Stimulated activated effector memory CD8-positive, alpha-beta T cell treated with anti-CD3 and anti-CD28 coated beads, Interleukin-12 subunit alpha, Interleukin-12 subunit beta, amount 100 ng/mL, for 72 hours (primary cell): ENCODE data around the gene DNAH11.
"Not testable (repeated sequence)": the region's sequence is repeated elsewhere in the genome, so short reads cannot be mapped to it uniquely, and the experiment has no call there.

ENCODE experiments used
- ATAC-seq: fragments of 150-1000 bp; cut with Tn5 transposase; 2 replicates; pipeline ENCODE4 v1.10.0; 2021
- DNase-seq, 2 donors: peaks; one replicate each; pipeline ENCODE4 v3.0.0; 2021 to 2022; ENCODE audit warnings: low spot score in 2 of 2
- H3K27ac Mint-ChIP-seq: one replicate; pipeline ENCODE4 v1.8.0; 2022; ENCODE audit warnings: mild to moderate bottlenecking, mixed read lengths
- H3K36me3 Mint-ChIP-seq: one replicate; pipeline ENCODE4 v1.8.0; 2022; ENCODE audit warnings: mild to moderate bottlenecking, mixed read lengths
- H3K4me1 Mint-ChIP-seq: one replicate; pipeline ENCODE4 v1.8.0; 2022; ENCODE audit warnings: mixed read lengths
- H3K4me3 Mint-ChIP-seq: one replicate; pipeline ENCODE4 v1.8.0; 2022; ENCODE audit warnings: mild to moderate bottlenecking, mixed read lengths
- H3K9me3 Mint-ChIP-seq: one replicate; pipeline ENCODE4 v1.8.0; 2022; ENCODE audit warnings: mixed read lengths

The DNAH11 gene

DNA sequence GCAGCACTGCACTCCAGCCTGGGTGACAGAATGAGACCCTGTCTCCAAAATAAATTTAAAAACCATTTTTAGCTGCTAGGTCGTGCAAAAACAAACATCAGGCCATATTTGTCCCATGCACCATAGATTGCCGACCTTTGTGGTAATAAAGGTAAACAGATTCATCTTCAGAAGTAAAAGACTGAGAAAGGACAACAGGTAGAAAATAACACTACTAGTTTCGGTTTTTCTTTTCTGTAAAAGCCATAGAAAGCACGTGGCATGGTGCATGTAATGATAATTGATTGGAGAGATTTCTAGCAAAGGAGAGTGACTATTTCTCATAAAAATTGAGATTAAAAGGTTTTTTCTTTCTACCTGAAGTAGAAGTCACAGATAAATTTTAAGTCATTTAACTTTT is 93.9 kb downstream of the DNAH11 start:
- no peak overlapping the region for H3K27ac Mint-ChIP-seq
- ATAC-seq (no peak), DNase-seq (no peak)
- no peaks in the 10 kb centered on the region for H3K36me3 Mint-ChIP-seq
- no peak overlapping the region for H3K4me3 Mint-ChIP-seq
- H3K9me3 Mint-ChIP-seq, result no peaks in the 10 kb centered on the region
- H3K4me1 Mint-ChIP-seq, result no peaks in the 10 kb centered on the region

DNA sequence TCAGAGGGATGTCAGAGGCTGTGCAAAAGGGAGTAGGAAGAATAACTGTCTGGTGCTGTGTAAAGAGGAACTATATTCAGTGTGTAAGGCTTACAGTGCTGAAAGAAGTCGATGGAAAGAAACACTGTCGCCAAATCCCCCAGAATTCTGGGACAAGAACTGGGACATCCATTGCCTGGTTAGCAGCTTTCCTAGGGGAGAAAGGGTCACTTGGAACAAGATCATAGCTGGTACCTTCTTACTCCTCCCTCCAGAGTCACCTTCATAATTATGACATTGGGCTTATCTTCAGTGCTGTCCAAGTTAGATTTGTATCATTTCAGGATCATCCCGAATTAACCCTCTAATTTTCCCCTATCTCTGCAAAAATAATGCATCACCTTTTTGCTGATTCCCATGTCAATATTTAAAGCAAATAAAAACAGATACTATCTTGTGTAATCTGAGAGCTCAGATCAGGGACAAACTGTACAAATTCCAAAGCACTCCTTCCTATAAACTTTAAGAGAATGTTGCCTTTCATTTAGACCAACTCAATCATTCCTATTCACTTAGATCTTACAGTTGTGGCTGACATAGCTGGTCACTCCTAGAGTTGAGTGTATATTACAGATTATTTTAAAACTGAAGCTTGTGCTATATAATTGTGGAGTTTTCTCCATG is 96.5 kb downstream of the DNAH11 start:
- H3K36me3 Mint-ChIP-seq, result no peaks in the 10 kb centered on the region
- H3K4me3 Mint-ChIP-seq, result no peak overlapping the region
- H3K9me3 Mint-ChIP-seq, result no peaks in the 10 kb centered on the region
- H3K27ac Mint-ChIP-seq, result no peak overlapping the region
- no peak for DNase-seq
- no peaks in the 10 kb centered on the region for H3K4me1 Mint-ChIP-seq
- no peak for ATAC-seq

DNA sequence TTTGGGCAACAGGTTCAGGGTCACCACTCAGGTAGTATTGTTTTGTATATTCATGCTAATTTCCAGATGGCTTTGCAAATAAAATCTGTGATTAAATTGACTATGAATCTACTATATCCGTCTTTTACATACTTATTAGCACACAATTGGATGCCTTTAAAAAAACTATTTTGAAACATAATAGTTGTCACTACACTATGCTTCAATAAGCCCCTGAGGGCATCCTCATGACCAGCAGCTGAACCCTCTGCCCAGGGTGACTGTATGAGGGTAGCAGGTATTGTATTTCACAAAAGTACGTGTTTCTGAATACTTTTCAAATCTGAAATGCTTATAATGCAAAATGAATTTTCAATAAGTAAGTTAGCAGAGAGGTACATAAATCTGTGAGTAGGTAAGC is 97.3 kb downstream of the DNAH11 start:
- ATAC-seq, result no peak
- Mint-ChIP-seq H3K27ac (no peak overlapping the region), H3K4me1 (no peaks in the 10 kb centered on the region), H3K9me3 (no peaks in the 10 kb centered on the region), H3K36me3 (no peaks in the 10 kb centered on the region), H3K4me3 (no peak overlapping the region)
- DNase-seq, result no peak

DNA sequence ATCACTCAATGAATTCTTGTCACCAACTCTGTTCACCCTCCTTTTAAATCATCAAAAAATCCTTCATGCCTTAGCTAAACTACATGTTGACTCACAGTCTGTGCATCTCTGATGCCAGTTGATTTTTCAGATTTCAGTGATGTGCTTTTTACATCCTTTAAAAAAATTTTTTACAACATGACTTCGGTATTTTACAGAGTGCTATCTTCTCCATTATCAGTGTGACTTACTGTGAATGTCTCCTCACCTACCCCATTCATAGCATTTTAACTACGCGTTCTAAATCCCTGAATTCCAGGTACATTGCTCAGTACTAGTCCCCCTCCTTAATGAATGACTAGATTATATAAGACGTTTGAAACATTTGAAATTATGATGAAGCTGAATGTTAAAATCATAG is 98.7 kb downstream of the DNAH11 start:
- H3K27ac Mint-ChIP-seq, result no peak overlapping the region
- no peak overlapping the region for H3K4me3 Mint-ChIP-seq
- ATAC-seq (no peak), DNase-seq (no peak)
- H3K36me3 Mint-ChIP-seq, result no peaks in the 10 kb centered on the region
- no peaks in the 10 kb centered on the region for H3K9me3 Mint-ChIP-seq
- no peaks in the 10 kb centered on the region for H3K4me1 Mint-ChIP-seq

DNA sequence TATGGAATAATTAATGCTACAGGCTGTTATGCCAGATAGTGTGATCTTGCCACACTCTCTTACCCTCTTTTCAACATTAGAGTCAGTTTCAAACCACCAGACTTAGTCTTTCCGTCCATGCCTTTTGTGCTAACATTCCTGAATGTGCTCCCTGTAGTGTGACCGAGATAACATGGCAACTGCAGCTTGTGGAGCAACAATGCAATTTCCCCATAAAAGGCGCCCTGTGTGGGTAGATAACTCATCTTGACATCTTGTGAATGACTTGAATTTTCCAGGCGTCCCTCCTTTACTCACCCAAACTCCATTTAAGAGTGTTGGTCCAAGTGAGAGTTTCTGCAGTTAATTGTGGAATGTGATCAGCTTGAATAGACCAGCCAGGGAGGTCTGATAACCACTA is 99.6 kb downstream of the DNAH11 start:
- ATAC-seq, result no peak
- no peak for DNase-seq
- Mint-ChIP-seq H3K36me3 (no peaks in the 10 kb centered on the region), H3K27ac (no peak overlapping the region), H3K4me1 (no peaks in the 10 kb centered on the region), H3K4me3 (no peak overlapping the region), H3K9me3 (peaks cover 2% of the 10 kb centered on the region)

DNA sequence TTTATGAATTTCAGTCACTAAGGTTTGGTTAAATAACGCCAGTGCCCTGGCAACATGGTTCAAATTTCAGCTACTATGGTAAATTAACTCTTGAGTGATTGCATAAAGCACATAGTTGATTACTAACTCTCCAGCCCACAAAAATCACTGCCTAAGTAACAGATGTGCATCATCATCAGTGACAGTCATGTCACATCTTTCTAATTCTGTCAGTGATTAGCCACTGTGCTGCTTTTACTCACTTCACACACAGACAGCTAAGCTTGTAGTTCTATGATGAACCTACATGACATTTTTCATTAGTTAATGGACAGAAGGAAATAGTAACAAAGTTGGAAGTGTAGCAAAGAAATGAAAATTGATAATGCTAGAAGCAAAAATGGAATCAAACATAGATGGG is 108.9 kb downstream of the DNAH11 start:
- DNase-seq, result no peak
- Mint-ChIP-seq H3K4me3 (no peak overlapping the region), H3K27ac (no peak overlapping the region), H3K36me3 (no peaks in the 10 kb centered on the region), H3K9me3 (peaks cover 2% of the 10 kb centered on the region), H3K4me1 (no peaks in the 10 kb centered on the region)
- ATAC-seq, result peak; percentile 34

DNA sequence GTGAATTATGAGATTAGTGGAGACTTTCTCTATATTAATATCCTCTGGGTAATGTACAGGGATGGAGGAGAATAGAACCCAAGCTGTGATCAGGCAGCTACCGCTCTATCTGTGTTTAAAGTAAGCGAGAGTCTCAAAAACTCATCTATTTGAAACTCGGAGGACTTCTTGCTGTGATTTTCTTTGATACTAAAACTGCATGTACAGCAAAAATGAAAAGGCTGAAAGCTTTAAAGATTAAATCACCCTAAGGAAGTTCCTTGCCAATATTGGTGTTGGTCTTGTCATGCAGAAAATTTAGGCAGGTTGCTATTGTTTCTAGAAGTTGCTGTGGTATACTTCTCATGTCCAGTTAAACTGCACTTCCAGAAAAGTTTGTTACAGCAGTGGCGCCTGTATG is 110.8 kb downstream of the DNAH11 start:
- Mint-ChIP-seq H3K27ac (no peak overlapping the region), H3K4me3 (no peak overlapping the region), H3K36me3 (no peaks in the 10 kb centered on the region), H3K9me3 (no peaks in the 10 kb centered on the region), H3K4me1 (no peaks in the 10 kb centered on the region)
- ATAC-seq (no peak), DNase-seq (no peak)

DNA sequence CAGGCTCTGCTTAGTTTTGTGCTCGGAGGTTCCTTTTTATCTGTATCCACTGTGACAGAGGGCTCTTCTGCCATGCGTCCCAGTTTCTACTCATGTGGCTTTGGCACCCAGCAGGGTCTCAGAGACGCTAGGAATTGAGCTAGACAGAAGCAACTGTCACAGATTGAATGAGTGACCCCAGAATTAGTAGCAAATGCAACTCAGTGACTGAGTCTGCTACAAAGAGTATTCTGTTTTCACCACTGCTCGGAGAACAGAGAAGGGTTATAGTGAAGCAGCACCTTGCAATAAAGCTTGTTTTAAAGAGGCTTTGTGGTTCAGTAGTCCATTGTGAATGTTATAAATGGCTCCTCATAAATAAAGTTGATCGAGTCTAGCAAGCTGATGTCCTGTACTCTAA is 113.2 kb downstream of the DNAH11 start:
- Mint-ChIP-seq H3K4me3 (no peak overlapping the region), H3K36me3 (no peaks in the 10 kb centered on the region), H3K9me3 (no peaks in the 10 kb centered on the region), H3K4me1 (no peaks in the 10 kb centered on the region), H3K27ac (no peak overlapping the region)
- DNase-seq (no peak), ATAC-seq (no peak)

DNA sequence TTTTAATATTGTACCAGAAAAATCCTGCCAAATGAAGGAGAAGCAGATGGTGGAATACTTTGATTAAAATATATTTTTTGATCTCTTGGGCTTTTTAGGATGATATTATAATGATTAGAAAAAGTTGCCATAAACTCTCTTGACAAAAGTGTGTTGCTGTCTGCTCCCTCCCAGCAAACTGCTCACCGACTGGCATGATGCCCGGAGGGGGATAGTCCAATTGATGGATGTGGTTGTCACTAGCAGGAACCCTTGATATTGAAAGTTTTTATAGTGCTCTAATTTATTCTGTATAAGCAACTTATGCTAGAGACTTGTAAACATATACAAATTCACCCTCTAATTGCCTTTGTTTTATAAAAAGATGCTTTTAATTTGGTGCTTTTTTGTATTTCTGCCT is 114.0 kb downstream of the DNAH11 start:
- DNase-seq, result no peak
- ATAC-seq, result no peak
- no peak overlapping the region for H3K27ac Mint-ChIP-seq
- H3K9me3 Mint-ChIP-seq, result no peaks in the 10 kb centered on the region
- H3K4me1 Mint-ChIP-seq, result no peaks in the 10 kb centered on the region
- no peak overlapping the region for H3K4me3 Mint-ChIP-seq
- no peaks in the 10 kb centered on the region for H3K36me3 Mint-ChIP-seq

DNA sequence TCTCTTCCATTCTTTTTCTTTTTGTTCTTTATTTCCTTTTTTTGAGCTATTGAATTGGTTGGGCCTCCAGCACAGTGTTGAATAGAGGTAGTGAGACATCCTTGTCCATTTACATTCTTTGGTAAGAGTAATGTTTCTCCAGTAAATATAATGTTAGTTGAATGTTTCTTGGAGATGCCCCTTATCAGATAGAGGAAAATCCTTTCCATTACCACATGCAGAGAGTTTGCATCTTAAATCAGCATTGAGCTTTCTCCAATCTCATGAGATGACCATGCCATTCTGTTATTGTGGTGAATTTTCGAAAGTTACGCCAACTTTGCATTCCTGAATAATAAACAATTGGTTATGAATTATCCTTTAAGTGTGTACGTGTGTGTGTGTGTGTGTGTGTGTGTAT is 127.7 kb downstream of the DNAH11 start:
- Mint-ChIP-seq H3K9me3 (no peaks in the 10 kb centered on the region), H3K27ac (no peak overlapping the region), H3K4me3 (no peak overlapping the region), H3K36me3 (no peaks in the 10 kb centered on the region), H3K4me1 (no peaks in the 10 kb centered on the region)
- DNase-seq, result no peak
- ATAC-seq, result no peak

DNA sequence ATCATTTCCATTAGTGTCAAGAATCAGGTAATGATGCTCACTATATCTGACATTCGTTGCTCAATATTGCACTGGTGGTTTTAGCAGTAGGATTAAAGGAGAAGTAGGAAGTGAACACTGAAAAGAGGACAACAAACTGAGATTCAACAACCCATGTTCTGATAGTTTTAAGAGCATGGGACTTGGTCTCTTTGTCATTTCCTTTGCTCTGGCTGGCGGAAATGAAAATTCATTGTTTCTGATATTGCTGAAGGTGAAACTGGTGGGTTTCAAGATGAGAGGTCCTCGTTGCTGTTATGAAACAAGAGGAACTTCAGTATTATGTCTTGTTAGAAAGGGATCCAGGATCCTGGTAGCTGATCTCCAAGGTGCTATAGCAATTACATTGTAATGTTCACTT is 129.0 kb downstream of the DNAH11 start:
- Mint-ChIP-seq H3K4me1 (no peaks in the 10 kb centered on the region), H3K4me3 (no peak overlapping the region), H3K27ac (no peak overlapping the region), H3K36me3 (no peaks in the 10 kb centered on the region), H3K9me3 (no peaks in the 10 kb centered on the region)
- peak; percentile 56 for ATAC-seq
- no peak for DNase-seq

DNA sequence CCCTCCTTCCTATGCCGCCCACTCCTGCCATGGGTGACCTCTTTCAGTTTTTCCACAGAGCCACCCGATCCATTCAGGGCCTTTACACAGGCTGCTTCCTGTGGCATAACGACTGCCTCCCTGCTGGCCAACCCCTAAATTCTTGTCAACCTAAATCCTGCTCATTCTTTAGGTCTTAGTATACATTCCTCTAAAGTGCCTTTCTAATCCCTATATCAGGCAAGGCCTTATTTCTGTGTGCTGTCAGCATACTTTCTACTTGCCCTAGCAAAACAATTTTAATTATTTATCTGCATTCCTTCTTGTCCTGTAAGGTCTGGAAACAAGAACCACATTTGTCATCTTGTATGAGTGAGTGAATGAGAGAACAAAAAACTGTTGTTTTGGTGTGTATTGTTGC is 132.4 kb downstream of the DNAH11 start:
- DNase-seq (no peak), ATAC-seq (no peak)
- H3K4me3 Mint-ChIP-seq, result no peak overlapping the region
- H3K9me3 Mint-ChIP-seq, result no peaks in the 10 kb centered on the region
- no peak overlapping the region for H3K27ac Mint-ChIP-seq
- H3K4me1 Mint-ChIP-seq, result no peaks in the 10 kb centered on the region
- H3K36me3 Mint-ChIP-seq, result no peaks in the 10 kb centered on the region

DNA sequence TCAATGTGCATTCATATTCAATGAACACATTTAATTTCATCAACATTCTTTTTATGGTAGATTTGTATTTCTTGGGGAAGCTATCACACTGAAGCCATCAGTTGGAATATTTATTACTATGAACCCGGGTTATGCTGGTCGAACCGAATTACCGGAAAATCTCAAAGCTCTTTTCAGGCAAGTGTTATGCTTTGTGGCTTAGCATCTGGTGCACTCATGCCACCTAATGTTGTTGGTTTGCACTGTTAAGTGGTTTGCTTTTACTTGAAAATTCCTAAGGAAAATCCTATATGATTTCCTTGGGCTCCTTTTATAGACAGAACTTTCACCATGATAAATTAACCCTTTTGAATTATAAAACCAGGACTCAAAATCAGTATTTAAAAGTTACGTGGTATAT is 147.9 kb downstream of the DNAH11 start:
- no peaks in the 10 kb centered on the region for H3K36me3 Mint-ChIP-seq
- H3K9me3 Mint-ChIP-seq, result no peaks in the 10 kb centered on the region
- H3K4me3 Mint-ChIP-seq, result no peak overlapping the region
- H3K4me1 Mint-ChIP-seq, result no peaks in the 10 kb centered on the region
- DNase-seq (no peak), ATAC-seq (no peak)
- no peak overlapping the region for H3K27ac Mint-ChIP-seq

DNA sequence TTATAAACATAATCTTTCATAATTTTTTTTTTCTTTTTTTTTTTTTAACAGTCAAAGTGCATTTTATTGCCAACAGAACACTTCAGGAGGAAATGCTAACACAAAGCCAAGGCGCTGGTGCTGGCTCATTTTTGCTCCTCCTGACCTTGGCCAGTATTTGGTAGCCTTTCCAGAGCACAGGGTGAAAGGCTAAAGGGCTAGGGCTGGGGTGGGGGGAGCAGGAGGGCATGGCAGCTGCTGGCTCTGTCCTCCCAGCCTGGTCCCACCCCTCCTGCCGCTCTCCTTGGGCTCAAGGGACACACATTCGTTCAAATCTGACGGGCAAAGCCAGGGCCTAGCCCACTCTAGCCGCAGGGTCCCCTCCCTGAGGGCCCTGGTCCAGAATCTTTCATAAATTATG is 148.3 kb downstream of the DNAH11 start:
- not testable (repeated sequence) for H3K4me1 Mint-ChIP-seq, H3K27ac Mint-ChIP-seq, H3K4me3 Mint-ChIP-seq, DNase-seq, ATAC-seq, H3K9me3 Mint-ChIP-seq, H3K36me3 Mint-ChIP-seq

DNA sequence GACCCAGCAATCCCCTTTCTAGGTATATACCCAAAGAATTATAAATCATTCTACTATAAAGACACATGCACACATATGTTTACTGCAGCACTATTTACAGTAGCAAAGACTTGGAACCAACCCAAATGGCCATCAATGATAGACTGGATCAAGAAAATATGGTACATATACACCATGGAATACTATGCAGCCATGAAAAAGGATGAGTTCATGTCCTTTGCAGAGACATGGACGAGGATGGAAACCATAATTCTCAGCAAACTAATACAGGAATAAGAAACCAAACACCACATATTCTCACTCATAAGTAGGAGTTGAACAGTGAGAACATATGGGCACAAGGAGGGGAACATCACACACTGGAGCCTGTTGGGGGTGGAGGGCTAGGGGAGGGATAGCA is 157.7 kb downstream of the DNAH11 start:
- DNase-seq, ATAC-seq, H3K27ac Mint-ChIP-seq, H3K9me3 Mint-ChIP-seq, H3K36me3 Mint-ChIP-seq, H3K4me1 Mint-ChIP-seq, H3K4me3 Mint-ChIP-seq: not testable (repeated sequence)

DNA sequence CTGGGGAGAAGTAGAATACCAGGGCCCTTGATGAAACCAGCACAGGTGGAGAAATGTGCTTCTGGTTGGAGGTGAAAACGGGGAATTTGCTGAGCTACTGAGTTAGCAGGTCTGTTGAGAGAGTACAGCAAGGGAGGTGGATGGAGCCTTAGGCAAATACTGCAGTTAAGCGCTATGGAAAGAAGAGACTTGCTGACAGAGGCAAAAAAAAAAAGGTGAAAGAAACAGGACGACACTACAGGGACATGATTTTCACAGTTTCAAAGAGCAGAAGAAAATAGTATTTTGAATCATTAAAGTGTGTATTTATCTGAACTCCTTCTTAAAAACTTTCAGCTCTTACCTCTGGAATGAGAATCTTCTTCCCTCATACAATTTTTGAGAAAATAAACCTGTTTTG is 159.5 kb downstream of the DNAH11 start:
- H3K36me3 Mint-ChIP-seq, result no peaks in the 10 kb centered on the region
- no peak overlapping the region for H3K27ac Mint-ChIP-seq
- no peak overlapping the region for H3K4me3 Mint-ChIP-seq
- no peaks in the 10 kb centered on the region for H3K4me1 Mint-ChIP-seq
- DNase-seq (no peak), ATAC-seq (no peak)
- H3K9me3 Mint-ChIP-seq, result no peaks in the 10 kb centered on the region

DNA sequence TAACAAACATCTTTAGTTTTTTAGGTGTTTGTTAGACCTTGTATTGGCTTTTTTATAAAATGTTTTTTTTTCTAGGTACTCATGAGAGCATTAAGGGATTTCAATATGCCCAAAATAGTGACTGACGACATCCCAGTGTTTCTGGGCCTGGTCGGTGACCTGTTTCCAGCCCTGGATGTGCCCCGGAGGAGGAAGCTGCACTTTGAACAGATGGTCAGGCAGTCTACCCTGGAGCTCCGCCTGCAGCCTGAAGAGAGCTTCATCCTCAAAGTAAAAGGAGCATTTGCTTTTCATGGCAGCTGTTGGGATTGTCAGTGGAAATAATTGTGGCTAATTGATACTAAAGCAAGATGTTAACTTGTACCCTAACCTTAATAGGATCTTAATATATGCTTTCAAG is 161.5 kb downstream of the DNAH11 start:
- ATAC-seq (no peak), DNase-seq (no peak)
- Mint-ChIP-seq H3K4me1 (no peaks in the 10 kb centered on the region), H3K4me3 (no peak overlapping the region), H3K36me3 (no peaks in the 10 kb centered on the region), H3K9me3 (no peaks in the 10 kb centered on the region), H3K27ac (no peak overlapping the region)
